Keratinocyte (primary cell): Measurements from ENCODE around the gene DCDC1. TPM values are rescaled to one million over a fixed set of nuclear protein-coding genes. Genes with fewer than 3 reads are reported as not detected.

Source experiments
- DNase-seq: peaks from one replicate; pipeline ENCODE4 v3.0.0-alpha.2; 2011; ENCODE audit warnings: low read depth, missing footprints, low spot score
- FAIRE-seq: peaks from 2 replicates; lab custom pipeline; 2011; peaks lifted over from hg19 to GRCh38; lab: Jason Lieb, UNC
- H2AFZ ChIP-seq: 2 replicates; pipeline ENCODE4 v1.6.0; 2012; ENCODE audit warnings: low read length, control low read depth, inconsistent platforms; ENCODE audit not compliant: control insufficient read depth
- H3K27ac ChIP-seq: 2 replicates; pipeline ENCODE4 v1.5.1; 2011; ENCODE audit warnings: low read length; ENCODE audit not compliant: control insufficient read depth, insufficient read depth
- H3K27me3 ChIP-seq: 3 replicates; pipeline ENCODE4 v1.6.0; 2011; ENCODE audit warnings: low read length; ENCODE audit not compliant: control insufficient read depth, insufficient read depth; ENCODE audit errors: extremely low read depth
- H3K36me3 ChIP-seq, 2 experiments: 2 replicates in 1 of 2; 3 replicates in 1 of 2; pipeline ENCODE4 v1.5.1; 2011; ENCODE audit warnings: low read length in 2 of 2, mild to moderate bottlenecking in 1 of 2; ENCODE audit not compliant: control insufficient read depth in 2 of 2, insufficient read depth in 2 of 2; ENCODE audit errors: extremely low read depth in 1 of 2
- H3K4me1 ChIP-seq: 3 replicates; pipeline ENCODE4 v1.5.1; 2011; ENCODE audit warnings: low read length; ENCODE audit not compliant: control insufficient read depth, insufficient read depth; ENCODE audit errors: extremely low read depth
- H3K4me2 ChIP-seq: 3 replicates; pipeline ENCODE4 v1.6.0; 2011; ENCODE audit warnings: low read depth, low read length; ENCODE audit not compliant: control insufficient read depth, insufficient read depth; ENCODE audit errors: extremely low read depth
- H3K4me3 ChIP-seq, 3 experiments: fragments of 200-600 bp in 1 of 3; sonication (generic) in 1 of 3; 2 replicates in 2 of 3; 3 replicates in 1 of 3; pipeline ENCODE4 v1.5.1; 2011 to 2016; ENCODE audit warnings: low read length in 3 of 3, mild to moderate bottlenecking in 3 of 3, control low read depth in 2 of 3, inconsistent platforms in 1 of 3, low read depth in 1 of 3, mixed read lengths in 1 of 3, mixed run types in 1 of 3, moderate library complexity in 1 of 3; ENCODE audit not compliant: control insufficient read depth in 2 of 3, insufficient read depth in 2 of 3; ENCODE audit errors: extremely low read depth in 1 of 3
- H3K79me2 ChIP-seq: 2 replicates; pipeline ENCODE4 v1.6.0; 2012; ENCODE audit warnings: low read length; ENCODE audit not compliant: control insufficient read depth, insufficient read depth
- H3K9ac ChIP-seq: 3 replicates; pipeline ENCODE4 v1.6.0; 2011; ENCODE audit warnings: low read length; ENCODE audit not compliant: control insufficient read depth, insufficient read depth; ENCODE audit errors: extremely low read depth
- H3K9me1 ChIP-seq: 3 replicates; pipeline ENCODE4 v1.6.0; 2011; ENCODE audit warnings: low read length; ENCODE audit not compliant: control insufficient read depth, insufficient read depth; ENCODE audit errors: extremely low read depth
- H3K9me3 ChIP-seq: 2 replicates; pipeline ENCODE4 v1.5.1; 2012; ENCODE audit warnings: low read depth, low read length; ENCODE audit not compliant: control insufficient read depth
- H4K20me1 ChIP-seq: 3 replicates; pipeline ENCODE4 v1.6.0; 2011; ENCODE audit warnings: low read length; ENCODE audit not compliant: control insufficient read depth, insufficient read depth; ENCODE audit errors: extremely low read depth
- CTCF ChIP-seq, 3 experiments: IDR thresholded peaks in 1 of 3; conservative IDR thresholded peaks in 1 of 3; optimal IDR thresholded peaks in 1 of 3; 2 replicates in 2 of 3; 3 replicates in 1 of 3; pipeline versions ENCODE3 to v1.5.1; 2011; ENCODE audit warnings: low read length in 3 of 3, mild to moderate bottlenecking in 3 of 3, moderate library complexity in 2 of 3, control low read depth in 1 of 3, inconsistent platforms in 1 of 3; ENCODE audit not compliant: insufficient read depth in 2 of 3; ENCODE audit errors: extremely low read depth in 1 of 3
- EZH2 ChIP-seq: IDR thresholded peaks from one replicate; pipeline ENCODE4 v1.6.1; 2012; ENCODE audit warnings: inconsistent platforms, mild to moderate bottlenecking, low read length, moderate library complexity
- dilution Hi-C: fragments of 300-500 bp; cut with MboI; formaldehyde crosslinking; loops from one replicate; pipeline ENCODE4 v1.7.0; 2020; ENCODE audit warnings: low sequenced_read_pairs; ENCODE audit not compliant: extremely low pct_ligation_motif_present
- polyA plus RNA-seq, 5 experiments: library from polyadenylated mRNA; depleted of rRNA in 3 of 5; stranded (reverse) in 3 of 5; stranded (forward) in 1 of 5; unstranded in 1 of 5; fragments of >200 nt; gene quantifications; 1 replicate in 1 of 5; 2 replicates in 3 of 5; 3 replicates in 1 of 5; pipeline versions ENCODE4 v1.2.1 to v1.2.3, GENCODE V29; 2011 to 2012; ENCODE audit warnings: missing spikeins in 2 of 5, low read depth in 1 of 5, low replicate concordance in 1 of 5

Gene DCDC1
- polyA plus RNA-seq, 1 donor (not counting 4 experiments of a cell fraction or from before 2014, with no cell fraction given), result 0.08 TPM

- no peaks in the 10 kb centered on the region for H3K9me3 ChIP-seq
- H3K9me1 ChIP-seq, result no peaks in the 10 kb centered on the region
- no peaks in the 10 kb centered on the region for H3K79me2 ChIP-seq
- no peak overlapping the region for H3K4me3 ChIP-seq
- no peaks in the 10 kb centered on the region for H3K27me3 ChIP-seq
- no peaks in the 10 kb centered on the region for H3K36me3 ChIP-seq
- H3K9ac ChIP-seq, result no peak overlapping the region
- H3K4me1 ChIP-seq, result no peaks in the 10 kb centered on the region
- no peak overlapping the region for H3K4me2 ChIP-seq
- TF ChIP-seq CTCF (optimal IDR thresholded peaks at IDR 0.05 in 1 of 3, IDR thresholded peaks at IDR 0.05 in 1 of 3, conservative IDR thresholded peaks at IDR 0.05 in 1 of 3; ENCODE audit: extremely low read depth in 1 of 3, insufficient read depth in 2 of 3, low read length in 3 of 3), result no peak
- TF ChIP-seq EZH2, result no peak
- H2AFZ ChIP-seq, result no peak overlapping the region
- DNase-seq (no peak), FAIRE-seq (no peak)
- H4K20me1 ChIP-seq, result no peaks in the 10 kb centered on the region
- H3K27ac ChIP-seq, result no peak overlapping the region
- dilution Hi-C loops, result no loop called here
Measured at GRCh38 chr11:30832831-30833230, 536.7 kb downstream of the DCDC1 start.

GRCh38 chr11:30830681-30831080 lies 538.9 kb downstream of the DCDC1 start:
- H3K4me1 ChIP-seq, result no peaks in the 10 kb centered on the region
- FAIRE-seq (no peak), DNase-seq (no peak)
- TF ChIP-seq EZH2 (no peak), CTCF (optimal IDR thresholded peaks at IDR 0.05 in 1 of 3, IDR thresholded peaks at IDR 0.05 in 1 of 3, conservative IDR thresholded peaks at IDR 0.05 in 1 of 3; ENCODE audit: extremely low read depth in 1 of 3, insufficient read depth in 2 of 3, low read length in 3 of 3) (no peak)
- H3K79me2 ChIP-seq, result no peaks in the 10 kb centered on the region
- dilution Hi-C loops, result no loop called here
- H2AFZ ChIP-seq, result no peak overlapping the region
- no peak overlapping the region for H3K4me2 ChIP-seq
- no peaks in the 10 kb centered on the region for H3K27me3 ChIP-seq
- no peaks in the 10 kb centered on the region for H3K9me1 ChIP-seq
- no peaks in the 10 kb centered on the region for H3K9me3 ChIP-seq
- no peak overlapping the region for H3K4me3 ChIP-seq
- no peak overlapping the region for H3K27ac ChIP-seq
- H3K9ac ChIP-seq, result no peak overlapping the region
- no peaks in the 10 kb centered on the region for H4K20me1 ChIP-seq
- no peaks in the 10 kb centered on the region for H3K36me3 ChIP-seq
